ENCODE results near the gene AZIN2. TPM values are rescaled to one million over a fixed set of nuclear protein-coding genes. Genes with fewer than 3 reads are reported as not detected.
A peak's percentile ranks its signal among the peaks of the same experiment; 100 is the strongest.

The AZIN2 gene
- total RNA-seq, 1 experiment from 2014 or later = 7.3 TPM

- Histone ChIP-seq H4K20me1 (ENCODE audit: insufficient read depth) (no peaks in the 10 kb centered on the region), H3F3A (ENCODE audit: insufficient read depth, low read depth) (no peaks in the 10 kb centered on the region), H3K4me3 (no peak overlapping the region), H2AFZ (no peak overlapping the region), H3K36me3 (ENCODE audit: low read depth) (no peaks in the 10 kb centered on the region), H3K4me2 (no peak overlapping the region), H3K9me2 (ENCODE audit: insufficient read depth) (no peaks in the 10 kb centered on the region), H3K27ac (no peak overlapping the region), H3K9me3 (ENCODE audit: insufficient read depth, low read depth) (no peaks in the 10 kb centered on the region), H3K27me3 (ENCODE audit: insufficient read depth, low read depth) (no peaks in the 10 kb centered on the region), H3K4me1 (replicated peaks; ENCODE audit: insufficient read depth) (peaks cover 11% of the 10 kb centered on the region), H3K79me2 (ENCODE audit: low read depth) (no peaks in the 10 kb centered on the region)
- CTCF ChIA-PET = interaction anchor here (1.2 kb wide), 1 partner anchor 78 kb away, joined by 3 read pairs; no protein-coding TSS in a partner anchor
- no peak for DNase-seq
- POLR2A ChIA-PET (ENCODE audit: unreplicated experiment) = no interaction called here
- intact Hi-C loops (cut with micrococcal nuclease; ENCODE audit: unreplicated experiment) = loop anchor here (5.0 to 10.0 kb wide), 2 partner anchors 371 to 638 kb away; no protein-coding TSS in a partner anchor
- TF ChIP-seq EZH2 (IDR thresholded peaks at IDR 0.05; ENCODE audit: low read depth) (no peak), CTCF (conservative IDR thresholded peaks at IDR 0.05) (no peak)
- no TSS peak for BruUV-seq (replicated peaks)
These were observed 4.4 kb downstream of the AZIN2 start for GRCh38 chr1:33085332-33085731.

- Histone ChIP-seq H3K4me2 (no peak overlapping the region), H3K9me3 (ENCODE audit: insufficient read depth, low read depth) (no peaks in the 10 kb centered on the region), H3K4me1 (replicated peaks; ENCODE audit: insufficient read depth) (peaks cover 8% of the 10 kb centered on the region), H3K4me3 (no peak overlapping the region), H3K36me3 (ENCODE audit: low read depth) (no peaks in the 10 kb centered on the region), H3K79me2 (ENCODE audit: low read depth) (no peaks in the 10 kb centered on the region), H4K20me1 (ENCODE audit: insufficient read depth) (no peaks in the 10 kb centered on the region), H3F3A (ENCODE audit: insufficient read depth, low read depth) (no peaks in the 10 kb centered on the region), H3K27me3 (ENCODE audit: insufficient read depth, low read depth) (no peaks in the 10 kb centered on the region), H2AFZ (no peak overlapping the region), H3K9me2 (ENCODE audit: insufficient read depth) (no peaks in the 10 kb centered on the region), H3K27ac (no peak overlapping the region)
- no TSS peak for BruUV-seq (replicated peaks)
- peak; percentile 82 for TF ChIP-seq CTCF (conservative IDR thresholded peaks at IDR 0.05)
- no peak for TF ChIP-seq EZH2 (IDR thresholded peaks at IDR 0.05; ENCODE audit: low read depth)
- DNase-seq = peak; percentile 57 to 67
- intact Hi-C loops (cut with micrococcal nuclease; ENCODE audit: unreplicated experiment) = loop anchor here (1.0 to 10.0 kb wide), 3 partner anchors 210 to 639 kb away; no protein-coding TSS in a partner anchor
- CTCF ChIA-PET = interaction anchor here (0.6 to 1.2 kb wide), 8 partner anchors 10 to 305 kb away, joined by 3 to 8 read pairs (median 4); no protein-coding TSS in a partner anchor
- POLR2A ChIA-PET (ENCODE audit: unreplicated experiment) = interaction anchor here (0.5 kb wide), 1 partner anchor 66 kb away, joined by 3 read pairs; no protein-coding TSS in a partner anchor
These were observed 5.5 kb downstream of the AZIN2 start for GRCh38 chr1:33086384-33086850.

- Histone ChIP-seq H3K4me3 (no peak overlapping the region), H3K4me2 (no peak overlapping the region), H3K4me1 (replicated peaks; ENCODE audit: insufficient read depth) (peaks cover 5% of the 10 kb centered on the region), H3K9me3 (ENCODE audit: insufficient read depth, low read depth) (no peaks in the 10 kb centered on the region), H2AFZ (no peak overlapping the region), H3K27me3 (ENCODE audit: insufficient read depth, low read depth) (no peaks in the 10 kb centered on the region), H3K36me3 (ENCODE audit: low read depth) (no peaks in the 10 kb centered on the region), H3K79me2 (ENCODE audit: low read depth) (no peaks in the 10 kb centered on the region), H3F3A (ENCODE audit: insufficient read depth, low read depth) (no peaks in the 10 kb centered on the region), H4K20me1 (ENCODE audit: insufficient read depth) (no peaks in the 10 kb centered on the region), H3K9me2 (ENCODE audit: insufficient read depth) (no peaks in the 10 kb centered on the region), H3K27ac (no peak overlapping the region)
- ChIA-PET POLR2A (ENCODE audit: unreplicated experiment) (no interaction called here), CTCF (interaction anchor here (0.7 kb wide), 1 partner anchor 376 kb away, joined by 3 read pairs; no protein-coding TSS in a partner anchor)
- DNase-seq = no peak
- TF ChIP-seq EZH2 (IDR thresholded peaks at IDR 0.05; ENCODE audit: low read depth) (no peak), CTCF (conservative IDR thresholded peaks at IDR 0.05) (no peak)
- BruUV-seq (replicated peaks) = no TSS peak
- intact Hi-C loops (cut with micrococcal nuclease; ENCODE audit: unreplicated experiment) = loop anchor here (5.0 to 10.0 kb wide), 2 partner anchors 373 to 640 kb away; no protein-coding TSS in a partner anchor
These were observed 6.7 kb downstream of the AZIN2 start for GRCh38 chr1:33087677-33088076.

Data from PC-9 (cell line).